ENCODE measurements around the gene GABRG3.

GABRG3 gene

GRCh38 chr15:27244047-27244446 lies 273.1 kb downstream of the GABRG3 start:
- no peak for DNase-seq (ENCODE audit: low read depth in 2 of 2)

GRCh38 chr15:27248251-27248650 lies 277.3 kb downstream of the GABRG3 start:
- no peak for DNase-seq (ENCODE audit: low read depth in 2 of 2)

- no peak for DNase-seq (ENCODE audit: low read depth in 2 of 2)
Observed at GRCh38 chr15:27249046-27249759, 278.2 kb downstream of the GABRG3 start.

- no peak for DNase-seq (ENCODE audit: low read depth in 2 of 2)
Observed at GRCh38 chr15:27249760-27250109, 278.8 kb downstream of the GABRG3 start.

GRCh38 chr15:27250223-27250622 lies 279.2 kb downstream of the GABRG3 start:
- no peak for DNase-seq (ENCODE audit: low read depth in 2 of 2)

GRCh38 chr15:27254055-27254454 lies 283.1 kb downstream of the GABRG3 start:
- DNase-seq (ENCODE audit: low read depth in 2 of 2), result no peak

- no peak for DNase-seq (ENCODE audit: low read depth in 2 of 2)
Observed at GRCh38 chr15:27254801-27255200, 283.8 kb downstream of the GABRG3 start.

GRCh38 chr15:27256446-27256845 lies 285.5 kb downstream of the GABRG3 start:
- no peak for DNase-seq (ENCODE audit: low read depth in 2 of 2)

GRCh38 chr15:27258287-27258686 lies 287.3 kb downstream of the GABRG3 start:
- no peak for DNase-seq (ENCODE audit: low read depth in 2 of 2)

GRCh38 chr15:27260523-27260922 lies 289.5 kb downstream of the GABRG3 start:
- DNase-seq (ENCODE audit: low read depth in 2 of 2), result no peak

- DNase-seq (ENCODE audit: low read depth in 2 of 2), result no peak
Observed at GRCh38 chr15:27268923-27269322, 297.9 kb downstream of the GABRG3 start.

- no peak for DNase-seq (ENCODE audit: low read depth in 2 of 2)
Observed at GRCh38 chr15:27271258-27271657, 300.3 kb downstream of the GABRG3 start.

GRCh38 chr15:27272427-27272826 lies 301.4 kb downstream of the GABRG3 start:
- no peak for DNase-seq (ENCODE audit: low read depth in 2 of 2)

- DNase-seq (ENCODE audit: low read depth in 2 of 2), result no peak
Observed at GRCh38 chr15:27273506-27273905, 302.5 kb downstream of the GABRG3 start.

GRCh38 chr15:27278761-27279160 lies 307.8 kb downstream of the GABRG3 start:
- DNase-seq (ENCODE audit: low read depth in 2 of 2), result no peak

GRCh38 chr15:27292641-27293040 lies 321.7 kb downstream of the GABRG3 start:
- DNase-seq (ENCODE audit: low read depth in 2 of 2), result no peak

- DNase-seq (ENCODE audit: low read depth in 2 of 2), result no peak
Observed at GRCh38 chr15:27293607-27294006, 322.6 kb downstream of the GABRG3 start.

- no peak for DNase-seq (ENCODE audit: low read depth in 2 of 2)
Observed at GRCh38 chr15:27317736-27318135, 346.8 kb downstream of the GABRG3 start.

- DNase-seq (ENCODE audit: low read depth in 2 of 2), result no peak
Observed at GRCh38 chr15:27323801-27324200, 352.8 kb downstream of the GABRG3 start.

- no peak for DNase-seq (ENCODE audit: low read depth in 2 of 2)
Observed at GRCh38 chr15:27324886-27325615, 354.1 kb downstream of the GABRG3 start.

GRCh38 chr15:27327467-27328025 lies 356.6 kb downstream of the GABRG3 start:
- DNase-seq (ENCODE audit: low read depth in 2 of 2), result no peak

- DNase-seq (ENCODE audit: low read depth in 2 of 2), result no peak
Observed at GRCh38 chr15:27328186-27328585, 357.2 kb downstream of the GABRG3 start.

GRCh38 chr15:27328608-27329007 lies 357.6 kb downstream of the GABRG3 start:
- no peak for DNase-seq (ENCODE audit: low read depth in 2 of 2)

Measured in stimulated activated CD8-positive, alpha-beta memory T cell treated with anti-CD3 and anti-CD28 coated beads, Interleukin-2, amount 100 ng/mL, for 1 hour (primary cell).